Muscle of arm (tissue), 12 donors: Measurements from ENCODE around the gene ITGB8. TPM values are rescaled to one million over a fixed set of nuclear protein-coding genes. Genes with fewer than 3 reads are reported as not detected.

Experiments used
- DNase-seq: peaks from one replicate; pipeline ENCODE4 v3.0.0-alpha.2; 2013
- polyA plus RNA-seq, 12 donors: library from polyadenylated mRNA; unstranded; fragments of 120-200 nt; gene quantifications; one replicate each; pipeline ENCODE4 v1.2.1, GENCODE V29; 2013; ENCODE audit not compliant: insufficient read length in 12 of 12

ITGB8 gene
- polyA plus RNA-seq, 12 donors = 3.9 to 11.0 (median 5.7) TPM; not detected in 1

- no peak for DNase-seq
Observed at GRCh38 chr7:20307119-20307518, 23.6 kb upstream of the ITGB8 start.

DNA sequence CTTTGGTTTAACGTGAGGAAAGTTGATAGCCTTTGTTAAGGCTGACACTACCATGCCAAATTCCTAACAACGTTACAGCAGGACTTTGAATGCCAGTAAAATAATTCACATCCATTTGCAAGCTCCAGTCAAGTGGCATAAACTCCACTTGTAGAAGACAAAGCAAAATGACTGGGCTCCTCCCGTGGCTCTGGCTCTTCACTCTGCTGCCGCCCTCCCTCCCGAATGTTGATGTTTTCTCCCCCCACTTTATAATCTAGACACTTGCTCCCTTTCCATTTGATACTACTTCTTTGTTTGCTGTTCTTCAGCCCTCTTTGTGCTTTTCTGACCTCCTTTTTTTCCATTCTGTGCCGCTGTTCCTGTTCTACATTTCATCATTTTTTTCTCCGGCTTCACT is 22.8 kb upstream of the ITGB8 start:
- DNase-seq = no peak

DNA sequence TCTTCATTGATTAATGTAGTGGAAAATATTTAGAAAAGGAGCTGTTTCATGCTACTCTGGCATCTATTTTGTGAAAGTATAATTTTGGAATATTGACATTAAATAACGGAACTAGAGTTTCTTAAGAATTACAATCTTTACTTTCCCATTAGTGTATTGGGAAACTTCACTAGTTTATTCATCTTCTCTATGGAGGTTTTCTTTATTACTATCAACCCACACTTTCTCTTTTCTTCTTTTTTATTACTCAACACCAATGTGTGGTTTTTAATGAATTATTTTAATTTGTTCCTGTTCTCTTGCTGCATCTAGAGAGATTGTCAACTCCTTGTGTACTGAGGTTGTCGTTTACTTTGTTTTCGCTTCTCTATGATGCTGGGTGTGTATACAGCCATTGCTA is 20.4 kb upstream of the ITGB8 start:
- no peak for DNase-seq

DNA sequence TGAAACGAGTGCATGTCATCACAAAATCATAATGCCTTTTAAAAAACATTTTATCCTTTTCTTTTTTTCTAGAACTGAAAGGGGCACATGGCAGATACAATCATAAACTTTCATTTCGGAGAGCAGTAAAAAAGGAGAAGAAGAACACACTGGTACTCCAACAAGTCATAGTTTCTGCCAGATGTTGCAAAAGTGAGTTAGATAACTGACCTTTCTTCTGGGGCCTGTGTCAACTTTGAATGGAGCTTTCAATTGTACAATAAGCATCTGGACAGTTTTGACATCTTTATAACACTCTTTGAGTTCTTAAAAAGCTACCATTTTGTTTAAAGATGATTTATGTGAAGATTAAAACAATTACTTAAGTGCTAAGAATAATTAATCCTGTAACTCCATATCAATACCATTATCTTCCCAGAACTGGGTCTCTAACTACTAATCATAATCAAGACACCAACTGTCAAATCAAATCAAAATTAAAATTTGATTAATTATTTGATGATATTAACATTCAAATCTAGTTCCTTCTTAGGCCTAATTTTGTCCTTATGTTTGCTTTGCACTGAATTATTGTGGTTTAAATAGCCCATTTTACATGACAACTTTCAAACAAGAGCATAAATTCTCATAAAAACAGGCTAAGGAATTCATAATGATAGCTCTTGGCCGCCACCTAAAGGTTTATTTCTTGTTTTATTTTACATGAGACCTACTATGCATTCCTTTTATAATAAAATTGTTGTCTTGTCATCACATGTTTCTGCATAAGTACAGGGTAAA is 19.5 kb upstream of the ITGB8 start:
- no peak for DNase-seq

- no peak for DNase-seq
Observed at GRCh38 chr7:20311743-20312042, 19.0 kb upstream of the ITGB8 start.

- DNase-seq = no peak
Observed at GRCh38 chr7:20312562-20312961, 18.1 kb upstream of the ITGB8 start.

DNA sequence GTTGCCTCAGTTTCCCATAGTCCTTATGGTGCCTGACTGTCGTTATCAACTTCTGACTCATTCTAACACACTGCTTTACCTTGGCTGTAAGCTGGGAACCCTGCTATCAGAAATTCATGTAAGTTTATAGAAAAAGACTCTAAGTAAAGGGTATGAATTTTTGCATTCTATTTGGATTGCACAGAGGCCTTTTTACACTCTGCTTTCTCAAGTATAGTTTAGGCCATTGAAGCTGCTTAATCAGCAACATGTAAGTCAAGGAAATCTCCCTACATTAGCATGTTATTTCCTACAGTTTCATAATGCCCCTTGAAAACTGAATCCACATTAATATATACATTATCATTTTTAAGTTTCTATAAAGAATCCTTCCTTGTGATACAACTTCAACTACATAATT is 17.1 kb upstream of the ITGB8 start:
- DNase-seq = no peak

- DNase-seq = no peak
Observed at GRCh38 chr7:20314198-20314597, 16.5 kb upstream of the ITGB8 start.

- DNase-seq = no peak
Observed at GRCh38 chr7:20316706-20317105, 14.0 kb upstream of the ITGB8 start.

GRCh38 chr7:20317413-20317812 is 13.3 kb upstream of the ITGB8 start:
- no peak for DNase-seq

GRCh38 chr7:20318933-20319332 is 11.8 kb upstream of the ITGB8 start:
- DNase-seq = no peak

DNA sequence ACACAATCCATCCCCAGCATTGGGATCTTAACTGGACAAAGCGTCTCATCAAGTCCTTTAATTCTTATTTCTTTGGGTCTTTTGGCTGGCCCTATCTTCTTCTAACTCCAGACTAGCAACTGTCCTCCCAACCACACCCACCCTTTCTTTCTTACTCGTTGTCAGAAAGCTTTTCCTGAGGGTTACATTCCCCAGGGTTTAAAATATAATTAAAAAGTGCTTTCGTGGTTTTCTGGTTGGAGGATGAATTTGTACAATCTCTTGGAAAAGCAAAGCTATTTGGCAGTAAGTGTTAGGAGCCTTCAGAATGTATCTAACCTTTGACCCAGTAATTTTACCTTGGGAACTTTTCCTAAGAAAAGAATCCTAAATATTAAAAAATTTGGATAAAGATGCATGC is 10.4 kb upstream of the ITGB8 start:
- no peak for DNase-seq

DNA sequence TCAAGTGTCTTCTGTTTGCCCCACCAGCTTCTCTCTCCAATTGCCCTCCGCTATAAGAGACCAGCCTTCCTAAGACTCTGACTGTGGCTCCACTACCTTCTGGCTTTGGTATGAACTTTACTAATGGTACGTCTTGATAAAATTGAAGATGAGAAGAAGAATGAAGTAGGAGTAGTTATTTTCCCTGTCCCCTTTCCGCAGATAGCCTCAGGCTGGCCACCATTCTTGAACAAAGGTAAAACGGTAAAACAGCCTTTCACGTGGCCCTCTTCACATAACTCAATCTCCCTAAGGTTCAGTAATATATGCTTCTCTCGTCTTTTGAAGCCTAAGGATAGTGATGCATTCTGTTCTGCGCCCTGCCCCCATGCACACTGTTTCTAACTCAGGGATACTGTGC is 9.9 kb upstream of the ITGB8 start:
- no peak for DNase-seq

DNA sequence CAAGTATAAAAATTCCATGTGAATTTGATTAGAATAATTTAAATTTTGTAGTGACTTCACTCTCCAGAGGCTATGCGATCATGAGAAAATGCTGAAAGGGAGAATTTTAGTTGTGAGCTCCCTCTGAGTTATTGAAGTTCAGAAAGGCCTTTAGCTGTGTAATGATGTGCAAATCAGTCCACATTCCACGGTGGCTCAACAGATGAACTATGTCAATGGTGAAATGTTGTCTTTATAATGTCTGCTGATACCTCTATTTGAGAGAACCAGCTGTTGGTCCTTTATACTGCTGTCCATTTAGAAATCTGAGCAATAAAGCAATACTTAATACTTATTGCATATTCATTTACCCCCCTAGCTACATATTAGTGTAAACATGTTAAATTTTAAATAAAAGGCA is 7.1 kb upstream of the ITGB8 start:
- DNase-seq = no peak

- DNase-seq = no peak
Observed at GRCh38 chr7:20326342-20326741, 4.4 kb upstream of the ITGB8 start.

DNA sequence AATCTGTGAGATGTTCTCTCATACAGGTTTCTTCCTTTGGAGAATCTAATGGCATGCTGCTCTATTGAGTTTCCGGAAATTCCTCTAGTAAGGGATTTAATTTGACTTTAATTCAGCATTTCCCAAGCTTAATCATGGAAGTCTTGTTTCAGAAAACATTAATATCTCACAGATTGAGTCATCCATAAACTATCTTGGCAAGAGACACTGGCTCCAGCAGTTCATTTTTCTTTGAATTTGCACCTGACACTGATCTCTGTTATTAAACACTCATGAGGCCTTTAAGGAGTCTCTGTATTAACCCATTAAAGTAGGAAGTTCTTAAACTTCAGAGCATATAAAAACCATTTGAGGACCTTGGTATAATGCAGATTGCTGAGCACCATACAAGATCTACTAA is 3.6 kb upstream of the ITGB8 start:
- DNase-seq = no peak

- no peak for DNase-seq
Observed at GRCh38 chr7:20328027-20328426, 2.7 kb upstream of the ITGB8 start.

GRCh38 chr7:20328692-20329091 is 2.0 kb upstream of the ITGB8 start:
- DNase-seq = no peak

DNA sequence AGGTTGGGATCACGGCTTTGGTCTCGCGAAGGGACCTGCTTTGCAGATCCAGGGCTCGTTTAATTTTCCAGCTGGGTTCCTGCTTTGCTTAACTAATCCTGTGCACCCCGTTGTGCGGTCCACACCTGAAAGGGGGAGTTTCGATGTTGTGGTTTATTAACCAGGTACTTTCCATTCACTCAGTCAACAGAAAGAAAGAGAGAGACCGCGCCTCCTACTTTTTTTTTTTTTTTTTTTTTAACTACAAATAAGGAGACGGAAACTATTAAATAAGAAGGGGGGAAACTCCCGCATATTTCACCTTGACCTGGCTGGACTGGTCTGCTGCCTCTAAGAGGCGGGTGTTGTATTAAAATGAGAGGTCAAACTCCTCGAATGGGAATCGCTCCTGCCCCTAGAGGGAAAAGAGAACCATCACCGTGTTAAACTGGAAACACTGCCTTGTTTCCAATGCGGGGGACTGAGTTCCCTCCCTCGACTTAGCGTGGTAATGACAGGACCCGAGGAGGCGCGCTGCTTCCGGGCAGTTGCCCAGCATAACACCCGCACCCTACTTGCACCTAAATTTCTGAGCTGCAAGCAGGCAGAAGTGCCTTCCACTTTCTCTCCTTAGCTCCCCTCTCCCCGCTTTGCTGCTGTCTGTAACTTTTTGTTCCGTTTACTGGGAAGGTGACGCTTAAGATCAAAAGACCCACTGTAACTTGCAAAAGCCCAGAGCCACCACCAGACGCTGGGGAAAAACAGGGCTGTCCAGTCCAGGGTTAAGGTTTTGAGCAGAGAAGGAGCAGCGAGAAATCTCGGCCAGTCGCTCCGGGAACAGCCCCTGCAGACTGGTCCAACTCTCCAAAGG is 1.1 kb upstream of the ITGB8 start:
- peak; percentile 80 for DNase-seq

- DNase-seq = peak; percentile 63
Observed at GRCh38 chr7:20330928-20331909, 519 bp downstream of the ITGB8 start.

DNA sequence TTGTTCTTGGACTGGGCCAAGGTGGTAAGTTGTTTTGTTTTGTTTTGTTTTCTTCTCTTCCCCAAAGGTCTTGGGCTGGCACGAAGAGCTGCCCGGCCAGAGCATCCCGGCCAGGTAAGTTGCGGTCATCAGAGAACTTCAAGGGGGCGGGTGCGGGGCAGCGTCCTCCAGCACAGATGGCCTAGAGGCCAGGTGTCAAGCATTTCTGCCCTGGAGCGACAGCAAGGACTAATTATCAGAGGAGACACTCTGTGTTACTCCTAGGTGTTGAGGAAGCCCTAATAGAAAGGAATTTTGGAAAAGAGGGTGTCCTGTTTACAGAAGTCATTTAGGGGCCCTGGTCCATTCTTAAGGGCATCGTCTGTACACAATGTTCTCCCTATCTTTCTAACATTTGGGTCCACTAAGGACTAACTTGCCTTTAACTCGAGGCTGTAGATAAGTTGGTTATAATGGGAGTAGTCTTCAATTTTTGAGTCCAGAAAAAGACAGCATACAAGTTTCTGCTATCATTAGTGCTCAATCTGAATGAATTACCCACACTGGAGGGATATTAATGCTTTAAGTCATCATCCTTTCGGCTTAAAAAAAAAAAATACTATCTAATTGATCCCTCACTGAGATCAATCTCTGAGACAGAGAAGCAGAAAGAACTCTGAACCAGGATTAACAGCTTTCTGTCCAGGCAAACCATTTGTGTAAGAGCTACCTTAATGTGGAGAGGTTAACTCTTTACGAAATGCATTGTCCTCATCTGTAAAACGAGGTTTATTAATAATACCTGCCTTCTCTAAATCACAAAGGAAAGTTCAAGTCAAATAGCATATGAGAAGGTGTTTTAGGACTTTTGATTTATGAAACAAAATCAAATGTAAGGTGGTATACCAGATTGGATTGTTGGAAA is 1.5 kb downstream of the ITGB8 start:
- no peak for DNase-seq
